Natural killer cell (primary cell): ENCODE data around the gene GUCA2B. TPM values are rescaled to one million over a fixed set of nuclear protein-coding genes. Genes with fewer than 3 reads are reported as not detected.

ENCODE experiments used
- ATAC-seq, 3 donors: fragments of 150-1000 bp in 2 of 3; fragments of 200-7000 bp in 1 of 3; cut with Tn5 transposase; 1 replicate in 1 of 3; 2 replicates in 2 of 3; pipeline ENCODE4 v1.10.0; 2021; ENCODE audit warnings: mild to moderate bottlenecking in 2 of 3, moderate library complexity in 2 of 3
- DNase-seq, 2 donors: peaks; one replicate each; pipeline versions ENCODE4 v3.0.0 to v3.0.0-alpha.2; 2013 to 2021; ENCODE audit warnings: mixed read lengths in 1 of 2
- H3K27ac ChIP-seq: one replicate; pipeline ENCODE4 v1.5.1; 2013; ENCODE audit warnings: mild to moderate bottlenecking, low read length
- H3K27me3 ChIP-seq: one replicate; pipeline ENCODE4 v1.6.1; 2013; ENCODE audit warnings: low read length; ENCODE audit not compliant: control insufficient read depth, insufficient read depth
- H3K36me3 ChIP-seq: one replicate; pipeline ENCODE4 v1.6.1; 2013; ENCODE audit warnings: low read length; ENCODE audit not compliant: control insufficient read depth, insufficient read depth
- H3K4me1 ChIP-seq: one replicate; pipeline ENCODE4 v1.6.1; 2013; ENCODE audit warnings: low read length; ENCODE audit not compliant: control insufficient read depth, insufficient read depth
- H3K4me3 ChIP-seq: one replicate; pipeline ENCODE4 v1.5.1; 2013; ENCODE audit warnings: low read length
- H3K9me3 ChIP-seq: one replicate; pipeline ENCODE4 v1.6.1; 2013; ENCODE audit warnings: low read length; ENCODE audit not compliant: control insufficient read depth, insufficient read depth
- H3K27ac Mint-ChIP-seq, 2 donors: one replicate each; pipeline ENCODE4 v1.8.0; 2022; ENCODE audit warnings: mild to moderate bottlenecking in 2 of 2, mixed read lengths in 2 of 2, moderate library complexity in 1 of 2
- H3K27me3 Mint-ChIP-seq, 2 donors: one replicate each; pipeline ENCODE4 v1.8.0; 2022; ENCODE audit warnings: low read depth in 2 of 2, mixed read lengths in 2 of 2
- H3K36me3 Mint-ChIP-seq: one replicate; pipeline ENCODE4 v1.8.0; 2022; ENCODE audit warnings: mixed read lengths
- H3K4me1 Mint-ChIP-seq, 2 donors: one replicate each; pipeline ENCODE4 v1.8.0; 2022; ENCODE audit warnings: mixed read lengths in 2 of 2
- H3K4me3 Mint-ChIP-seq: one replicate; pipeline ENCODE4 v1.8.0; 2022; ENCODE audit warnings: mild to moderate bottlenecking, moderate library complexity, mixed read lengths
- H3K9me3 Mint-ChIP-seq, 2 donors: one replicate each; pipeline ENCODE4 v1.8.0; 2022; ENCODE audit warnings: mixed read lengths in 2 of 2
- WGBS: methylation state at CpG from one replicate; pipeline ENCODE4 v1.1.7; 2013; ENCODE audit warnings: missing lambda C conversion rate; ENCODE audit not compliant: insufficient coverage; 5-methylcytosine and 5-hydroxymethylcytosine counted together
- intact Hi-C: fragments of 100-400 bp; cut with micrococcal nuclease; formaldehyde crosslinking; loops from one replicate; pipeline ENCODE4 v1.14.2; 2022
- total RNA-seq, 4 donors: library from RNA; stranded (reverse); fragments of 120-200 nt in 1 of 4; gene quantifications; one replicate each; pipeline versions ENCODE4 v1.2.3 to v1.2.4, GENCODE V29; 2013 to 2022
- TF ChIP-seq, protein P1 (sequence below): fragments of 200-600 bp; IDR thresholded peaks from one replicate; pipeline ENCODE4 v1.8.0; 2022; ENCODE audit warnings: antibody characterized with exemption

Gene GUCA2B
- total RNA-seq, 3 donors from 2014 or later (not counting 1 experiment from before 2014, with no cell fraction given), result not detected

DNA sequence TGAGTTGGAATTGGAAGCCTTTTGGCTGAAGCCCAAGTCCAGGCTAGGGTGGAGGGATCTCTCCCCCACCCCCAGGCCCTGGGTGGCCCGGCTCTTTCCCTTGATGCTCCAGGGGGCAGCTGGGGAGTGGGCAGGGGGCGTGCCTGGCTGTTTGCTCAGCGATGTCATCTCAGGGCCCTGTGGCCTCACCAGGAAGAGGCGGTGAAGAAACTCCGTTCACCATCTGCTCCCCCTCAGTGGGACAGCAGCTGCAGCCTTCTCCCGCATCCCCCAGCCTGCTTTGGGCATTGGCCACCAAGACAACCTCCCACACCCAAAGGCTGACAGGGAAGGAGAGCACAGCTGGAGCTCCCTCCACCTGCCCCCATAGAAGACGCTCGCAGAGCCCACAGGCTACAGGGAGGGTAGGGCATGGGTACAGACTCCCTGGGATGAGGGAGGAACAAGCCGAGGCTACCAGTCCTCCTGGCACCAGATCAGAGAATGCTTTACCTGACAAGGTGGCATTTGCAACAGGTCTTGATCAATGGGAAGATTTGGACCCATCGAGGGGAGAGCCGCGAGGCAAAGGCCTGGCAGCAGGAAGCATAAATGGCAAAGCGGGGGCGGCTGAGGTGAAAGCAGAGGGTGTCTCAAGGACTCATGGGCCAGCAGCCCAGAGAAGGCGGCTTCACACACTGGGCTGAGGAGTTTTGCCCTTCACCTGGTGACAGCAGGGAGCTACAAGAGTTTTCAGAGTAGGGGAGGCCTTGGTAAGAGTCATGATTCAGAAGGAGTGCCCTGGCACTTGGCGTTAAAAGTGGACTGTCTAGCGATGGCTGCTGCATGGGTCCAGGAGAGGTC lies 17.8 kb downstream of the GUCA2B start:
- H3K9me3 ChIP-seq, result no peaks in the 10 kb centered on the region
- Mint-ChIP-seq H3K4me3 (no peak overlapping the region), H3K9me3 (no peaks in the 10 kb centered on the region), H3K36me3 (no peaks in the 10 kb centered on the region), H3K27ac (no peak overlapping the region), H3K4me1 (no peaks in the 10 kb centered on the region), H3K27me3 (no peaks in the 10 kb centered on the region)
- no peaks in the 10 kb centered on the region for H3K4me1 ChIP-seq
- intact Hi-C loops, result loop anchor here (5.0 kb wide), 1 partner anchor 359 kb away; no protein-coding TSS in a partner anchor
- no peak for ATAC-seq
- TF ChIP-seq, protein P1, sequence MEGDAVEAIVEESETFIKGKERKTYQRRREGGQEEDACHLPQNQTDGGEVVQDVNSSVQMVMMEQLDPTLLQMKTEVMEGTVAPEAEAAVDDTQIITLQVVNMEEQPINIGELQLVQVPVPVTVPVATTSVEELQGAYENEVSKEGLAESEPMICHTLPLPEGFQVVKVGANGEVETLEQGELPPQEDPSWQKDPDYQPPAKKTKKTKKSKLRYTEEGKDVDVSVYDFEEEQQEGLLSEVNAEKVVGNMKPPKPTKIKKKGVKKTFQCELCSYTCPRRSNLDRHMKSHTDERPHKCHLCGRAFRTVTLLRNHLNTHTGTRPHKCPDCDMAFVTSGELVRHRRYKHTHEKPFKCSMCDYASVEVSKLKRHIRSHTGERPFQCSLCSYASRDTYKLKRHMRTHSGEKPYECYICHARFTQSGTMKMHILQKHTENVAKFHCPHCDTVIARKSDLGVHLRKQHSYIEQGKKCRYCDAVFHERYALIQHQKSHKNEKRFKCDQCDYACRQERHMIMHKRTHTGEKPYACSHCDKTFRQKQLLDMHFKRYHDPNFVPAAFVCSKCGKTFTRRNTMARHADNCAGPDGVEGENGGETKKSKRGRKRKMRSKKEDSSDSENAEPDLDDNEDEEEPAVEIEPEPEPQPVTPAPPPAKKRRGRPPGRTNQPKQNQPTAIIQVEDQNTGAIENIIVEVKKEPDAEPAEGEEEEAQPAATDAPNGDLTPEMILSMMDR, result no peak
- H3K36me3 ChIP-seq, result no peaks in the 10 kb centered on the region
- no peak for DNase-seq
- no peak overlapping the region for H3K27ac ChIP-seq
- H3K27me3 ChIP-seq, result no peaks in the 10 kb centered on the region
- WGBS, result 86% methylated on average over 17 of the region's 17 CpGs
- no peak overlapping the region for H3K4me3 ChIP-seq

DNA sequence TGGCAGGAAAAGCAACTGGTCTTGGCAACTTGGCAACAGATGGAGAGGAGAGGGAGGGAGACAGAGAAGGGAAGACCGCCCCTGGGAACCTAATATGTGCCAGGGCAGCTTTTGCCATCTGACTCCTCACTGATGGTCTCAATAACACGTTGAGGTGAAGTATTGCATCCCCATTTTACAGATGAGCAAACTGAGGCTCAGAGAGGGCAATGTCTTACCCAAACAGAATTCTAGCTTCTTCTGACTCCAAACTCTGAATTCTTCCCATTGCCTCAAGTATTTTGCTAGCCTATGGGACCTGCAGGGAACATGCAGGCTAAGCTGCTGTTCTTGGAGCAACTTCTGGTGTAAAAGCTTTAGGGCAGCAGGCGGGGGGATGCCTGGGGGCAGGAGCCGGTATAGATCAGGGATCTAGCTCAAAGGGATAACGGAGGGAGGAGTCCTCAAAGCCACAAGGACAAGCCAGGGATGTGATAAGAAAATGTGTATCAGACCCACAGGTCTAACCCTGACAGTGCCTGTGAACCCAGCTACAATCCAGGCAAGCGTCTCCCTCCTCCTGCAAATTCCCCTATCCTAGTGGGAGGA lies 18.6 kb downstream of the GUCA2B start:
- intact Hi-C loops, result loop anchor here (5.0 kb wide), 1 partner anchor 359 kb away; no protein-coding TSS in a partner anchor
- peaks cover 0 to 2% of the 10 kb centered on the region in 2 donors for H3K4me1 Mint-ChIP-seq
- H3K36me3 Mint-ChIP-seq, result no peaks in the 10 kb centered on the region
- Histone ChIP-seq H3K27me3 (no peaks in the 10 kb centered on the region), H3K4me1 (no peaks in the 10 kb centered on the region), H3K9me3 (no peaks in the 10 kb centered on the region), H3K4me3 (no peak overlapping the region), H3K36me3 (no peaks in the 10 kb centered on the region), H3K27ac (no peak overlapping the region)
- H3K27ac Mint-ChIP-seq, result peak overlapping the region in 1 of 2 donors; percentile 20
- TF ChIP-seq, protein P1, result no peak
- no peaks in the 10 kb centered on the region for H3K9me3 Mint-ChIP-seq
- 88% methylated on average over 5 of the region's 6 CpGs for WGBS
- no peaks in the 10 kb centered on the region for H3K27me3 Mint-ChIP-seq
- DNase-seq (no peak), ATAC-seq (no peak)
- H3K4me3 Mint-ChIP-seq, result no peak overlapping the region

DNA sequence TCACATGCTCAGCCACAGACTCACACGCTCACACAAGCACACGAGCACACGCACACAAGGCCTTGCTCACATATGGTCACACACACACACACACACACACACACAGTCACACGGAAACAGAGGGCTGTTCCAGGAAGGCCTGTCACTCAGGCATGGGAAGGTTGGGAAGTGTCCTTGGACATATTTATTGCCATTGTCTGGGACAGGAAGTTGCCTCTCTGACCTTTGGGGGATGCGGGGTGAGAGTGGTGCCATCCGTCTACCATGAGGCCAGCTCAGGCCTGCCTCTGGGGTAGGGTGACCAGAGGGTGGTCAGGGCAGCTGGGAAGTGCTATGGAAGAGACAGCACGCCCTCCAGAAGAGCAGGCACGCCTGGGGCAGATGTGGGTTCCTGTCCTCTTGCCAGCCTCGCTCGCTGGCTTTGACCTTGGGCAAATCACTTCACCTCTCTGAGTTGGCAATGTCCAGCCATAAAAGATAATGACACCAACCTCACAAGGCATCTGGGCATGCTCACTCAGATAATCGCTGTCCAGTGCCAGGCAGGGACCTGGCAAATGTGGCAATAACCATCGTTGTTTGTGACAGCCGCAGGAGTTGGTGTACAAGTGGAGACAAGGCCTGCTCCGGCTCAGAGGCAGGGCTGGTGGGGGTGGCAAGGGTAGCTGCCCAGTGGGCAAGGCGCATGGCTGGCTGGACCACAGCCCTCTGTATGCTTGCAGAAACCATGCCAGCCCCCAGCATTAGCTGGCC lies 19.3 kb downstream of the GUCA2B start:
- H3K4me1 ChIP-seq, result no peaks in the 10 kb centered on the region
- Mint-ChIP-seq H3K36me3 (no peaks in the 10 kb centered on the region), H3K27ac (peak overlapping the region in 1 of 2 donors; percentile 20), H3K27me3 (no peaks in the 10 kb centered on the region), H3K9me3 (no peaks in the 10 kb centered on the region), H3K4me1 (peaks cover 0 to 4% of the 10 kb centered on the region in 2 donors), H3K4me3 (no peak overlapping the region)
- no peaks in the 10 kb centered on the region for H3K36me3 ChIP-seq
- TF ChIP-seq, protein P1, result no peak
- intact Hi-C loops, result loop anchor here (1.0 to 5.0 kb wide), 3 partner anchors 360 to 656 kb away; no protein-coding TSS in a partner anchor
- H3K4me3 ChIP-seq, result no peak overlapping the region
- no peak for DNase-seq
- peak in 1 of 3 donors; percentile 5 for ATAC-seq
- no peak overlapping the region for H3K27ac ChIP-seq
- H3K27me3 ChIP-seq, result no peaks in the 10 kb centered on the region
- 77% methylated on average over 14 of the region's 15 CpGs for WGBS
- no peaks in the 10 kb centered on the region for H3K9me3 ChIP-seq
